GM23338 (cell line): ENCODE data around the gene SLC10A6. TPM values are rescaled to one million over a fixed set of nuclear protein-coding genes. Genes with fewer than 3 reads are reported as not detected.
A peak's percentile ranks its signal among the peaks of the same experiment; 100 is the strongest.

Source experiments
- ATAC-seq: fragments of 200-7000 bp; cut with Tn5 transposase; 3 replicates; pipeline ENCODE4 v1.9.1; 2020
- DNase-seq: peaks from one replicate; pipeline ENCODE4 v3.0.0-alpha.2; 2015; ENCODE audit warnings: low spot score
- H2AFZ ChIP-seq: fragments of 200-600 bp; sonication (generic); 2 replicates; pipeline ENCODE4 v1.8.0; 2016; ENCODE audit warnings: antibody characterized with exemption, mild to moderate bottlenecking, moderate library complexity
- H3F3A ChIP-seq: fragments of 200-600 bp; sonication (generic); replicated peaks from 2 replicates; pipeline ENCODE4 v1.8.0; 2017; ENCODE audit warnings: antibody characterized with exemption, mixed run types, low read depth
- H3K27ac ChIP-seq: fragments of 200-600 bp; sonication (generic); 2 replicates; pipeline ENCODE4 v1.6.1; 2016; ENCODE audit warnings: low read depth
- H3K27me3 ChIP-seq: fragments of 200-600 bp; sonication (generic); 2 replicates; pipeline ENCODE4 v1.8.0; 2016; ENCODE audit warnings: mild to moderate bottlenecking, mixed run types, moderate library complexity; ENCODE audit not compliant: insufficient read depth
- H3K36me3 ChIP-seq: fragments of 200-600 bp; sonication (generic); 2 replicates; pipeline ENCODE4 v1.8.0; 2016; ENCODE audit warnings: mild to moderate bottlenecking; ENCODE audit not compliant: insufficient read depth
- H3K4me1 ChIP-seq: fragments of 200-600 bp; sonication (generic); 2 replicates; pipeline ENCODE4 v1.8.0; 2016; ENCODE audit warnings: mild to moderate bottlenecking, moderate library complexity; ENCODE audit not compliant: insufficient read depth
- H3K4me2 ChIP-seq: fragments of 200-600 bp; sonication (generic); 2 replicates; pipeline ENCODE4 v1.7.1; 2017; ENCODE audit warnings: mixed run types
- H3K4me3 ChIP-seq: fragments of 200-600 bp; sonication (generic); 2 replicates; pipeline ENCODE4 v1.6.1; 2016; ENCODE audit warnings: mixed run types
- H3K79me2 ChIP-seq: fragments of 200-600 bp; sonication (generic); replicated peaks from 2 replicates; pipeline ENCODE4 v1.8.0; 2017; ENCODE audit warnings: mild to moderate bottlenecking; ENCODE audit not compliant: insufficient read depth
- H3K9me2 ChIP-seq: fragments of 200-600 bp; sonication (generic); 2 replicates; pipeline ENCODE4 v1.8.0; 2017; ENCODE audit not compliant: insufficient read depth
- H4K20me1 ChIP-seq: fragments of 200-600 bp; sonication (generic); replicated peaks from 2 replicates; pipeline ENCODE4 v1.8.0; 2017; ENCODE audit warnings: mild to moderate bottlenecking; ENCODE audit not compliant: insufficient read depth
- H3K27ac Mint-ChIP-seq: 2 replicates; pipeline ENCODE4 v1.8.0; 2020; ENCODE audit warnings: inconsistent platforms, mild to moderate bottlenecking, moderate library complexity, mixed read lengths
- H3K27me3 Mint-ChIP-seq: 3 replicates; pipeline ENCODE4 v1.8.0; 2022; ENCODE audit warnings: low read depth, mild to moderate bottlenecking, moderate library complexity, mixed read lengths, inconsistent platforms; ENCODE audit not compliant: insufficient read depth, poor library complexity
- H3K36me3 Mint-ChIP-seq: 3 replicates; pipeline ENCODE4 v1.8.0; 2021; ENCODE audit warnings: low read depth, mild to moderate bottlenecking, inconsistent platforms, moderate library complexity, mixed read lengths
- H3K4me1 Mint-ChIP-seq: 3 replicates; pipeline ENCODE4 v1.8.0; 2020; ENCODE audit warnings: mild to moderate bottlenecking, inconsistent platforms, mixed read lengths
- H3K4me3 Mint-ChIP-seq: 3 replicates; pipeline ENCODE4 v1.8.0; 2021; ENCODE audit warnings: moderate library complexity, mild to moderate bottlenecking, inconsistent platforms, mixed read lengths
- H3K9me3 Mint-ChIP-seq: 3 replicates; pipeline ENCODE4 v1.8.0; 2020; ENCODE audit warnings: moderate library complexity, mild to moderate bottlenecking, inconsistent platforms, mixed read lengths
- CREB1 ChIP-seq: fragments of 250-450 bp; sonication (Bioruptor Pico); IDR thresholded peaks from 2 replicates; pipeline ENCODE4 v1.5.0; 2020; ENCODE audit warnings: low read depth, mild to moderate bottlenecking, moderate library complexity
- ETS1 ChIP-seq: IDR thresholded peaks from 2 replicates; pipeline ENCODE4 v1.6.1; 2016; ENCODE audit warnings: antibody characterized with exemption
- EZH2 ChIP-seq: fragments of 200-600 bp; sonication (generic); IDR thresholded peaks from one replicate; pipeline ENCODE4 v1.8.0; 2017; ENCODE audit warnings: antibody characterized with exemption, mild to moderate bottlenecking, low read depth; ENCODE audit not compliant: unreplicated experiment
- EZH2phosphoT487 ChIP-seq: fragments of 200-600 bp; sonication (generic); IDR thresholded peaks from one replicate; pipeline ENCODE4 v1.8.1; 2018; ENCODE audit warnings: antibody characterized with exemption; ENCODE audit not compliant: unreplicated experiment
- JUNB ChIP-seq: IDR thresholded peaks from one replicate; pipeline ENCODE4 v1.6.1; 2016; ENCODE audit warnings: antibody characterized with exemption; ENCODE audit not compliant: unreplicated experiment
- NANOG ChIP-seq: IDR thresholded peaks from 2 replicates; pipeline ENCODE4 v1.6.1; 2016; ENCODE audit warnings: antibody characterized with exemption, borderline replicate concordance
- POLR2AphosphoS5 ChIP-seq: IDR thresholded peaks from 2 replicates; pipeline ENCODE4 v1.6.1; 2016; ENCODE audit warnings: antibody characterized with exemption, low read depth
- ZNF114 ChIP-seq: fragments of 250-450 bp; sonication (Bioruptor Pico); IDR thresholded peaks from 2 replicates; pipeline ENCODE4 v1.5.0; 2020; ENCODE audit warnings: mild to moderate bottlenecking, moderate library complexity
- ZNF331 ChIP-seq: fragments of 250-450 bp; sonication (Bioruptor Pico); IDR thresholded peaks from 2 replicates; pipeline ENCODE4 v1.5.0; 2020; ENCODE audit warnings: low read depth, mild to moderate bottlenecking, moderate library complexity
- polyA plus RNA-seq: library from polyadenylated mRNA; unstranded; fragments of >200 nt; fragmentation: Nextera tagmentation; extraction: Ambion mirVana; gene quantifications from 2 replicates; pipeline ENCODE4 v1.2.1, GENCODE V29; 2016
- total RNA-seq: library from RNA; depleted of rRNA; stranded (reverse); fragments of >200 nt; shearing (Covaris generic); gene quantifications from 2 replicates; pipeline ENCODE4 v1.2.3, GENCODE V29; 2014
- TF ChIP-seq, protein P1 (sequence below), 2 experiments: fragments of 200-600 bp in 1 of 2; sonication (generic) in 1 of 2; conservative IDR thresholded peaks; 2 replicates each; pipeline versions ENCODE4 v1.5.1 to v1.6.1; 2016 to 2017; ENCODE audit warnings: antibody characterized with exemption in 2 of 2, low read depth in 2 of 2, mild to moderate bottlenecking in 2 of 2, moderate library complexity in 1 of 2
- TF ChIP-seq, protein P2 (sequence below): fragments of 250-450 bp; sonication (Bioruptor Pico); IDR thresholded peaks from 2 replicates; pipeline ENCODE4 v1.5.0; 2020; ENCODE audit warnings: mild to moderate bottlenecking, moderate library complexity

The SLC10A6 gene
- total and polyA plus RNA-seq, 2 experiments from 2014 or later, result not detected

- no peak for TF ChIP-seq JUNB
- TF ChIP-seq CREB1 (CRISPR knock-in tag), result no peak
- TF ChIP-seq ZNF114 (CRISPR knock-in tag), result no peak
- TF ChIP-seq EZH2, result no peak
- no peak for TF ChIP-seq EZH2phosphoT487
- no peak for TF ChIP-seq ZNF331 (CRISPR knock-in tag)
- TF ChIP-seq, protein P1, sequence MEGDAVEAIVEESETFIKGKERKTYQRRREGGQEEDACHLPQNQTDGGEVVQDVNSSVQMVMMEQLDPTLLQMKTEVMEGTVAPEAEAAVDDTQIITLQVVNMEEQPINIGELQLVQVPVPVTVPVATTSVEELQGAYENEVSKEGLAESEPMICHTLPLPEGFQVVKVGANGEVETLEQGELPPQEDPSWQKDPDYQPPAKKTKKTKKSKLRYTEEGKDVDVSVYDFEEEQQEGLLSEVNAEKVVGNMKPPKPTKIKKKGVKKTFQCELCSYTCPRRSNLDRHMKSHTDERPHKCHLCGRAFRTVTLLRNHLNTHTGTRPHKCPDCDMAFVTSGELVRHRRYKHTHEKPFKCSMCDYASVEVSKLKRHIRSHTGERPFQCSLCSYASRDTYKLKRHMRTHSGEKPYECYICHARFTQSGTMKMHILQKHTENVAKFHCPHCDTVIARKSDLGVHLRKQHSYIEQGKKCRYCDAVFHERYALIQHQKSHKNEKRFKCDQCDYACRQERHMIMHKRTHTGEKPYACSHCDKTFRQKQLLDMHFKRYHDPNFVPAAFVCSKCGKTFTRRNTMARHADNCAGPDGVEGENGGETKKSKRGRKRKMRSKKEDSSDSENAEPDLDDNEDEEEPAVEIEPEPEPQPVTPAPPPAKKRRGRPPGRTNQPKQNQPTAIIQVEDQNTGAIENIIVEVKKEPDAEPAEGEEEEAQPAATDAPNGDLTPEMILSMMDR (conservative IDR thresholded peaks at IDR 0.05; ENCODE audit: low read depth in 2 of 2), result no peak
- TF ChIP-seq ETS1, result no peak
- no peak overlapping the region for H3K27ac ChIP-seq
- DNase-seq (no peak), ATAC-seq (no peak)
- no peak overlapping the region for H3K4me3 ChIP-seq
- no peaks in the 10 kb centered on the region for H3K36me3 Mint-ChIP-seq
- H3K9me3 Mint-ChIP-seq, result no peaks in the 10 kb centered on the region
- H3K36me3 ChIP-seq, result no peaks in the 10 kb centered on the region
- no peaks in the 10 kb centered on the region for H3K79me2 ChIP-seq
- no peaks in the 10 kb centered on the region for H4K20me1 ChIP-seq
- no peaks in the 10 kb centered on the region for H3K27me3 ChIP-seq
- peaks cover 8% of the 10 kb centered on the region for H3K9me2 ChIP-seq
- H3K27ac Mint-ChIP-seq, result no peak overlapping the region
- peaks cover 7% of the 10 kb centered on the region for H3K4me1 Mint-ChIP-seq
- no peaks in the 10 kb centered on the region for H3F3A ChIP-seq
- H3K4me1 ChIP-seq, result no peaks in the 10 kb centered on the region
- no peak overlapping the region for H3K4me2 ChIP-seq
- no peak overlapping the region for H3K4me3 Mint-ChIP-seq
- peaks cover 3% of the 10 kb centered on the region for H3K27me3 Mint-ChIP-seq
- peak overlapping the region; percentile 81 for H2AFZ ChIP-seq
These were observed 3.6 kb downstream of the SLC10A6 start for GRCh38 chr4:86845593-86845992.

DNA sequence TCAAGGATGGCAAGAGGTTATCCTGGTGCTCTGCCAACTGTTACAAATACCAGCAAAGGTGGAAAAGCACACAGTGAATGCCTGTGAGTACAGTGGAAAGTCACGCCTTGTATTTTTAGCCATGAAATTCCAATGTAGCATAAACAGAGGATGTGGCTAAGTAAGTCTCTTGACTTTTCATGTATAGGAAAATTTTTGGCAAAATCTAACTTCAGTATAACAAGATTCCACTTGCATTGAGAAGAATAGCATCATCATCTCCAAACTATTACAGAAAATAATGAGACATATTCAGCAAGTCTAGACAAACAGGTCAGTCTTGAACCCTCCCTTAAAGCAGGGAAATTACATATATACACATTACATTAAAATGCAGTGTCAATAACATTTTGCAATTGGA is 7.9 kb downstream of the SLC10A6 start:
- H3K27ac Mint-ChIP-seq, result no peak overlapping the region
- H3K27ac ChIP-seq, result no peak overlapping the region
- no peak for TF ChIP-seq NANOG
- no peak for TF ChIP-seq CREB1 (CRISPR knock-in tag)
- no peak for TF ChIP-seq ZNF114 (CRISPR knock-in tag)
- no peak for TF ChIP-seq EZH2
- TF ChIP-seq POLR2AphosphoS5, result no peak
- no peak for TF ChIP-seq ETS1
- TF ChIP-seq, protein P2, sequence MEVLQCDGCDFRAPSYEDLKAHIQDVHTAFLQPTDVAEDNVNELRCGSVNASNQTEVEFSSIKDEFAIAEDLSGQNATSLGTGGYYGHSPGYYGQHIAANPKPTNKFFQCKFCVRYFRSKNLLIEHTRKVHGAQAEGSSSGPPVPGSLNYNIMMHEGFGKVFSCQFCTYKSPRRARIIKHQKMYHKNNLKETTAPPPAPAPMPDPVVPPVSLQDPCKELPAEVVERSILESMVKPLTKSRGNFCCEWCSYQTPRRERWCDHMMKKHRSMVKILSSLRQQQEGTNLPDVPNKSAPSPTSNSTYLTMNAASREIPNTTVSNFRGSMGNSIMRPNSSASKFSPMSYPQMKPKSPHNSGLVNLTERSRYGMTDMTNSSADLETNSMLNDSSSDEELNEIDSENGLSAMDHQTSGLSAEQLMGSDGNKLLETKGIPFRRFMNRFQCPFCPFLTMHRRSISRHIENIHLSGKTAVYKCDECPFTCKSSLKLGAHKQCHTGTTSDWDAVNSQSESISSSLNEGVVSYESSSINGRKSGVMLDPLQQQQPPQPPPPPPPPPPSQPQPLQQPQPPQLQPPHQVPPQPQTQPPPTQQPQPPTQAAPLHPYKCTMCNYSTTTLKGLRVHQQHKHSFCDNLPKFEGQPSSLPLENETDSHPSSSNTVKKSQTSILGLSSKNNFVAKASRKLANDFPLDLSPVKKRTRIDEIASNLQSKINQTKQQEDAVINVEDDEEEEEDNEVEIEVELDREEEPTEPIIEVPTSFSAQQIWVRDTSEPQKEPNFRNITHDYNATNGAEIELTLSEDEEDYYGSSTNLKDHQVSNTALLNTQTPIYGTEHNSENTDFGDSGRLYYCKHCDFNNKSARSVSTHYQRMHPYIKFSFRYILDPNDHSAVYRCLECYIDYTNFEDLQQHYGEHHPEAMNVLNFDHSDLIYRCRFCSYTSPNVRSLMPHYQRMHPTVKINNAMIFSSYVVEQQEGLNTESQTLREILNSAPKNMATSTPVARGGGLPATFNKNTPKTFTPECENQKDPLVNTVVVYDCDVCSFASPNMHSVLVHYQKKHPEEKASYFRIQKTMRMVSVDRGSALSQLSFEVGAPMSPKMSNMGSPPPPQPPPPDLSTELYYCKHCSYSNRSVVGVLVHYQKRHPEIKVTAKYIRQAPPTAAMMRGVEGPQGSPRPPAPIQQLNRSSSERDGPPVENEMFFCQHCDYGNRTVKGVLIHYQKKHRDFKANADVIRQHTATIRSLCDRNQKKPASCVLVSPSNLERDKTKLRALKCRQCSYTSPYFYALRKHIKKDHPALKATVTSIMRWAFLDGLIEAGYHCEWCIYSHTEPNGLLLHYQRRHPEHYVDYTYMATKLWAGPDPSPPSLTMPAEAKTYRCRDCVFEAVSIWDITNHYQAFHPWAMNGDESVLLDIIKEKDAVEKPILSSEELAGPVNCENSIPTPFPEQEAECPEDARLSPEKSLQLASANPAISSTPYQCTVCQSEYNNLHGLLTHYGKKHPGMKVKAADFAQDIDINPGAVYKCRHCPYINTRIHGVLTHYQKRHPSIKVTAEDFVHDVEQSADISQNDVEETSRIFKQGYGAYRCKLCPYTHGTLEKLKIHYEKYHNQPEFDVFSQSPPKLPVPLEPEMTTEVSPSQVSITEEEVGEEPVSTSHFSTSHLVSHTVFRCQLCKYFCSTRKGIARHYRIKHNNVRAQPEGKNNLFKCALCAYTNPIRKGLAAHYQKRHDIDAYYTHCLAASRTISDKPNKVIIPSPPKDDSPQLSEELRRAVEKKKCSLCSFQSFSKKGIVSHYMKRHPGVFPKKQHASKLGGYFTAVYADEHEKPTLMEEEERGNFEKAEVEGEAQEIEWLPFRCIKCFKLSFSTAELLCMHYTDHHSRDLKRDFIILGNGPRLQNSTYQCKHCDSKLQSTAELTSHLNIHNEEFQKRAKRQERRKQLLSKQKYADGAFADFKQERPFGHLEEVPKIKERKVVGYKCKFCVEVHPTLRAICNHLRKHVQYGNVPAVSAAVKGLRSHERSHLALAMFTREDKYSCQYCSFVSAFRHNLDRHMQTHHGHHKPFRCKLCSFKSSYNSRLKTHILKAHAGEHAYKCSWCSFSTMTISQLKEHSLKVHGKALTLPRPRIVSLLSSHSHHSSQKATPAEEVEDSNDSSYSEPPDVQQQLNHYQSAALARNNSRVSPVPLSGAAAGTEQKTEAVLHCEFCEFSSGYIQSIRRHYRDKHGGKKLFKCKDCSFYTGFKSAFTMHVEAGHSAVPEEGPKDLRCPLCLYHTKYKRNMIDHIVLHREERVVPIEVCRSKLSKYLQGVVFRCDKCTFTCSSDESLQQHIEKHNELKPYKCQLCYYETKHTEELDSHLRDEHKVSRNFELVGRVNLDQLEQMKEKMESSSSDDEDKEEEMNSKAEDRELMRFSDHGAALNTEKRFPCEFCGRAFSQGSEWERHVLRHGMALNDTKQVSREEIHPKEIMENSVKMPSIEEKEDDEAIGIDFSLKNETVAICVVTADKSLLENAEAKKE (CRISPR knock-in tag), result no peak

More for the DNA sequence above, 7.9 kb downstream of the SLC10A6 start:
- Mint-ChIP-seq H3K4me3 (no peak overlapping the region), H3K36me3 (no peaks in the 10 kb centered on the region), H3K9me3 (no peaks in the 10 kb centered on the region), H3K4me1 (no peaks in the 10 kb centered on the region), H3K27me3 (peaks cover 3% of the 10 kb centered on the region)
- H3K4me1 ChIP-seq, result no peaks in the 10 kb centered on the region
- no peak overlapping the region for H2AFZ ChIP-seq
- no peaks in the 10 kb centered on the region for H3K36me3 ChIP-seq
- H3K9me2 ChIP-seq, result peaks cover 8% of the 10 kb centered on the region
- no peak for DNase-seq
- H4K20me1 ChIP-seq, result no peaks in the 10 kb centered on the region
- H3F3A ChIP-seq, result no peaks in the 10 kb centered on the region
- no peak for ATAC-seq
- H3K79me2 ChIP-seq, result no peaks in the 10 kb centered on the region
- no peaks in the 10 kb centered on the region for H3K27me3 ChIP-seq
- no peak overlapping the region for H3K4me3 ChIP-seq
- H3K4me2 ChIP-seq, result no peak overlapping the region
